ENCODE data around the gene GRK4.
"Not testable (repeated sequence)": the region's sequence is repeated elsewhere in the genome, so short reads cannot be mapped to it uniquely, and the experiment has no call there.

- not testable (repeated sequence) for TF ChIP-seq POLR2AphosphoS5 (IDR thresholded peaks at IDR 0.05; ENCODE audit: low read depth, low read length); EZH2 (IDR thresholded peaks at IDR 0.05); CTCF (IDR thresholded peaks at IDR 0.05 in 2 of 3, conservative IDR thresholded peaks at IDR 0.05 in 1 of 3; ENCODE audit: borderline replicate concordance in 1 of 3, insufficient read depth in 1 of 3, low read depth in 2 of 3, low read length in 2 of 3); SRF (IDR thresholded peaks at IDR 0.05; ENCODE audit: low read depth)
Measured at GRCh38 chr4:2918714-2919113, 44.7 kb upstream of the GRK4 start.
